Activated CD4-positive, alpha-beta T cell treated with anti-CD3 and anti-CD28 coated beads for 36 hours (primary cell): ENCODE measurements around the gene COMMD2. TPM values are rescaled to one million over a fixed set of nuclear protein-coding genes. Genes with fewer than 3 reads are reported as not detected.

Source experiments
- ATAC-seq: fragments of 200-7000 bp; cut with Tn5 transposase; one replicate; pipeline ENCODE4 v1.10.0; 2021; ENCODE audit warnings: mild to moderate bottlenecking, moderate library complexity
- CTCF ChIA-PET: fragments of 350-600 bp; sonication (Branson Sonifier 250); formaldehyde crosslinking; loops from one replicate; lab custom pipeline; 2021; ENCODE audit warnings: antibody characterized with exemption; lab: Charles Lee
- POLR2A ChIA-PET: fragments of 350-600 bp; sonication (Branson Sonifier 250); formaldehyde crosslinking; loops from one replicate; lab custom pipeline; 2021; ENCODE audit warnings: antibody characterized with exemption, inconsistent platforms; lab: Charles Lee
- DNase-seq: peaks from one replicate; pipeline ENCODE4 v3.0.0-alpha.2; 2020
- H3K27ac Mint-ChIP-seq: one replicate; pipeline ENCODE4 v1.8.0; 2021; ENCODE audit warnings: mixed read lengths
- H3K27me3 Mint-ChIP-seq: one replicate; pipeline ENCODE4 v1.8.0; 2021; ENCODE audit warnings: mixed read lengths
- H3K36me3 Mint-ChIP-seq: one replicate; pipeline ENCODE4 v1.8.0; 2021; ENCODE audit warnings: low read depth, mixed read lengths
- H3K4me1 Mint-ChIP-seq: one replicate; pipeline ENCODE4 v1.8.0; 2021; ENCODE audit warnings: mixed read lengths
- H3K4me3 Mint-ChIP-seq: one replicate; pipeline ENCODE4 v1.8.0; 2021; ENCODE audit warnings: mild to moderate bottlenecking, moderate library complexity, mixed read lengths
- H3K9me3 Mint-ChIP-seq: one replicate; pipeline ENCODE4 v1.8.0; 2021; ENCODE audit warnings: low read depth, mixed read lengths
- intact Hi-C, 2 experiments: fragments of 100-400 bp; cut with DNase I in 1 of 2; cut with micrococcal nuclease in 1 of 2; formaldehyde crosslinking; loops; one replicate each; pipeline versions ENCODE4 v1.14.2 to v1.15.1; 2022 to 2024; cut with DNase I, micrococcal nuclease
- total RNA-seq, 2 experiments: library from RNA; stranded (reverse); gene quantifications; one replicate each; pipeline ENCODE4 v1.2.3, GENCODE V29; 2021

Gene COMMD2
- 10 to 100 TPM; 29.4 to 29.5 TPM for total RNA-seq

- no peaks in the 10 kb centered on the region for H3K9me3 Mint-ChIP-seq
- peaks cover 25% of the 10 kb centered on the region for H3K4me1 Mint-ChIP-seq
- POLR2A ChIA-PET = no interaction called here
Measured at GRCh38 chr3:149752051-149752787, at the start of gene COMMD2. Gene COMMD2 (minus strand): TSS chr3:149752489. CDS start chr3:149752444, 45 bp downstream.

GRCh38 chr3:149801639-149802038, 49.4 kb upstream of the COMMD2 start:
- intact Hi-C loops = no loop called here
- DNase-seq = no peak
- CTCF ChIA-PET = interaction anchor here (1.3 kb wide), 1 partner anchor 36 kb away, joined by 6 read pairs; no protein-coding TSS in a partner anchor
- Mint-ChIP-seq H3K4me1 (no peaks in the 10 kb centered on the region), H3K27ac (no peak overlapping the region), H3K4me3 (no peak overlapping the region), H3K27me3 (peaks cover 18% of the 10 kb centered on the region), H3K9me3 (no peaks in the 10 kb centered on the region), H3K36me3 (no peaks in the 10 kb centered on the region)
- no peak for ATAC-seq
- POLR2A ChIA-PET = no interaction called here

More at GRCh38 chr3:149752051-149752787, at the start of gene COMMD2:
- peak within 1 kb of the TSS; percentile 95 for H3K4me3 Mint-ChIP-seq
- intact Hi-C loops = loop anchor here (1.0 to 5.0 kb wide), 7 partner anchors 60 to 760 kb away; partner anchors contain the start of genes GYG1 (in 1 of the 2), HPS3 (in 1 of the 2), PFN2 (in 1 of the 2) and RNF13 (in 1 of the 2)
- DNase-seq (peak; percentile 88), ATAC-seq (peak; percentile 100)
- no peaks in the 10 kb centered on the region for H3K27me3 Mint-ChIP-seq
- peak within 1 kb of the TSS; percentile 91 for H3K27ac Mint-ChIP-seq
- CTCF ChIA-PET = interaction anchor here (0.6 to 3.1 kb wide), 14 partner anchors 14 to 347 kb away, joined by 3 to 24 read pairs (median 3); partner anchors contain the start of gene WWTR1
- peaks cover 21% of the 10 kb centered on the region for H3K36me3 Mint-ChIP-seq

DNA sequence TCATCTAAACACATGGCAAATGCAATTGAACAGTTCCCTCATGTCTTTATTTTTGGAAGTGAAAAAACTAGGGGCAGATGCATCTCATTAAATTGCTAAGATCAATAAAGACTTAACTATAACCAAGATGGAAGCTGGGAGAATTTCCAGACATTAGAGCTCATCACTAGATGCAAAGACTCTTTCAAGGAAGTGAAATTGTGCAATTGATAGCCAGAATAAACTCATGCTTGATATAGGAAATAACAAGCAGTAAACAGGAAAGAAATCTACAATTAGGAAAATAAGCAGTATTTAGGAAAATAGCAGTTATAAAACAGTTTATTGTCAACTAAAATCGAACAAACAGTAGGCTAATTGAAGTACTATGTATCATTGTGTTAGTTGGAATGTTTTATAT, 48.9 kb upstream of the COMMD2 start:
- Mint-ChIP-seq H3K4me1 (no peaks in the 10 kb centered on the region), H3K9me3 (no peaks in the 10 kb centered on the region), H3K27me3 (peaks cover 14% of the 10 kb centered on the region), H3K4me3 (no peak overlapping the region), H3K36me3 (no peaks in the 10 kb centered on the region), H3K27ac (no peak overlapping the region)
- ChIA-PET POLR2A (no interaction called here), CTCF (interaction anchor here (0.6 to 1.3 kb wide), 2 partner anchors 35 to 387 kb away, joined by 3 to 6 read pairs; no protein-coding TSS in a partner anchor)
- no peak for ATAC-seq
- no peak for DNase-seq
- intact Hi-C loops = no loop called here

- no peaks in the 10 kb centered on the region for H3K36me3 Mint-ChIP-seq
- H3K27me3 Mint-ChIP-seq = peaks cover 13% of the 10 kb centered on the region
- POLR2A ChIA-PET = no interaction called here
- no peak overlapping the region for H3K4me3 Mint-ChIP-seq
- H3K9me3 Mint-ChIP-seq = no peaks in the 10 kb centered on the region
- no peaks in the 10 kb centered on the region for H3K4me1 Mint-ChIP-seq
- CTCF ChIA-PET = interaction anchor here (0.6 to 0.7 kb wide), 2 partner anchors 19 to 388 kb away, joined by 3 to 4 read pairs; no protein-coding TSS in a partner anchor
- no peak overlapping the region for H3K27ac Mint-ChIP-seq
- intact Hi-C loops = no loop called here
- DNase-seq (no peak), ATAC-seq (no peak)
Measured at GRCh38 chr3:149800693-149801092, 48.4 kb upstream of the COMMD2 start.

- no peak for ATAC-seq
- Mint-ChIP-seq H3K9me3 (no peaks in the 10 kb centered on the region), H3K27me3 (peaks cover 18% of the 10 kb centered on the region), H3K27ac (no peak overlapping the region), H3K36me3 (no peaks in the 10 kb centered on the region), H3K4me1 (no peaks in the 10 kb centered on the region), H3K4me3 (no peak overlapping the region)
- no peak for DNase-seq
- ChIA-PET POLR2A (no interaction called here), CTCF (no interaction called here)
- intact Hi-C loops = no loop called here
Measured at GRCh38 chr3:149796026-149796425, 43.7 kb upstream of the COMMD2 start.

- ChIA-PET CTCF (interaction anchor here (0.7 to 2.4 kb wide), 2 partner anchors 18 to 27 kb away, joined by 3 to 7 read pairs; no protein-coding TSS in a partner anchor), POLR2A (no interaction called here)
- H3K27me3 Mint-ChIP-seq = peaks cover 13% of the 10 kb centered on the region
- H3K27ac Mint-ChIP-seq = no peak within 1 kb of the TSS
- no peak for DNase-seq
- no peak for ATAC-seq
- H3K9me3 Mint-ChIP-seq = no peaks in the 10 kb centered on the region
- no peaks in the 10 kb centered on the region for H3K4me1 Mint-ChIP-seq
- no peak within 1 kb of the TSS for H3K4me3 Mint-ChIP-seq
- intact Hi-C loops = no loop called here
- H3K36me3 Mint-ChIP-seq = no peaks in the 10 kb centered on the region
Measured at GRCh38 chr3:149792452-149793270, 40.4 kb upstream of the COMMD2 start, which contains the start of gene ANKUB1. Gene ANKUB1 (minus strand): TSS chr3:149792554. CDS start chr3:149792366, 188 bp downstream.

GRCh38 chr3:149790698-149791097, 38.4 kb upstream of the COMMD2 start:
- no peak overlapping the region for H3K27ac Mint-ChIP-seq
- H3K36me3 Mint-ChIP-seq = no peaks in the 10 kb centered on the region

DNA sequence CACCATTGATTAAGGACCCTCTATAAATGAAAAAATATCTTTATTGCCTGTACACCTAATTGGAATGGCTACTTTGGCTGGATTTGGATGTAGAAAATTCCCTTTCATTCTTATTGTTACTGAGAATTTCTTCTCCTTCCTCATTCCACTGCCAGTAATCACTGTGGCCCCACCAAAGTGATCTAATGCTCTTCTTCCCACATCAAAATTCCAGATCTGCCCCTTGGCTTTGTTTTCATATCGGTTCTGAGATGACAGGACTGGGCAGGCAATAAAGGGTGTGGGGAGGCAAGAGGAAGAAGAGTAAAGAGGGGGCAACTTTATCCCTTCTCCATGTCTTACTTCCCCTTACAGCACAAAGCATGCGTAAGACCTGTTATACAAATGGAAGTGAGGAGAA, 38.0 kb upstream of the COMMD2 start:
- POLR2A ChIA-PET = no interaction called here
- Mint-ChIP-seq H3K27ac (no peak overlapping the region), H3K4me3 (no peak overlapping the region), H3K4me1 (no peaks in the 10 kb centered on the region), H3K9me3 (no peaks in the 10 kb centered on the region), H3K36me3 (no peaks in the 10 kb centered on the region), H3K27me3 (peaks cover 20% of the 10 kb centered on the region)
- intact Hi-C loops = no loop called here
- DNase-seq (no peak), ATAC-seq (no peak)
- CTCF ChIA-PET = no interaction called here

More at GRCh38 chr3:149790698-149791097, 38.4 kb upstream of the COMMD2 start:
- intact Hi-C loops = no loop called here
- peaks cover 20% of the 10 kb centered on the region for H3K27me3 Mint-ChIP-seq
- CTCF ChIA-PET = interaction anchor here (1.0 kb wide), 2 partner anchors 17 to 18 kb away, joined by 3 read pairs; no protein-coding TSS in a partner anchor
- ATAC-seq (no peak), DNase-seq (no peak)
- no peaks in the 10 kb centered on the region for H3K4me1 Mint-ChIP-seq
- no peaks in the 10 kb centered on the region for H3K9me3 Mint-ChIP-seq
- POLR2A ChIA-PET = no interaction called here
- H3K4me3 Mint-ChIP-seq = no peak overlapping the region

DNA sequence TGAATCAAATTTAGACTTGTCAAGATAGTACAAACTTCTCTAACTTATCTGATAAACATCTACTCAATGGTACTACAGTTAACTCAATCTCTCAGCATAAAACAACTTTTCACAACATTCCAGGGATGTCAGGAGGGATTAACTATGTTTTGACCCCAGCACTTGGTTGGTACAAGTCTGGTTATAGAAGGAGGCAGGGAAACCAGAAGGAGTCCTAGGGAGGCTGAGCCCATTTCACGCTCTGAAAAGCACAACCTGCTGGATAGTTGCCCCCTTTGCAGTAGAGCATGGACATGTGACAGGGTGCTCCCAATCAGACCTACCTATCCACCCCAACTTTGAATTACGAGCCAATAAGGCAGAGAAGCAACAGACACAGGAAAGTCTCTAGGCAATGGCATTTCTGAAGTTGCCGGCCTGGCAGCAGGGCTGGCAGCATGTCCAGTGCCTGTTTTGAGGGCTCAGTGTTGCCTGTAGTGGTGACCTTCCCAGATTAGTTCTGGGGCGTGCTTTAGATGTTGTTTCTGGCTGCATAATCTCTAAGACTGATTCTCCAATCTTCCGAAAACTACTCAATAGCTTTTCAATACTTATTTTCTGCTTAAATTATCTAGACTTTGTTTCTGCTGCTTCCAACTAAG, 31.9 kb upstream of the COMMD2 start:
- Mint-ChIP-seq H3K4me1 (no peaks in the 10 kb centered on the region), H3K4me3 (no peak overlapping the region), H3K9me3 (no peaks in the 10 kb centered on the region), H3K27me3 (peaks cover 7% of the 10 kb centered on the region), H3K36me3 (no peaks in the 10 kb centered on the region), H3K27ac (no peak overlapping the region)
- ATAC-seq = no peak
- DNase-seq = no peak
- intact Hi-C loops = no loop called here
- ChIA-PET CTCF (no interaction called here), POLR2A (no interaction called here)

DNA sequence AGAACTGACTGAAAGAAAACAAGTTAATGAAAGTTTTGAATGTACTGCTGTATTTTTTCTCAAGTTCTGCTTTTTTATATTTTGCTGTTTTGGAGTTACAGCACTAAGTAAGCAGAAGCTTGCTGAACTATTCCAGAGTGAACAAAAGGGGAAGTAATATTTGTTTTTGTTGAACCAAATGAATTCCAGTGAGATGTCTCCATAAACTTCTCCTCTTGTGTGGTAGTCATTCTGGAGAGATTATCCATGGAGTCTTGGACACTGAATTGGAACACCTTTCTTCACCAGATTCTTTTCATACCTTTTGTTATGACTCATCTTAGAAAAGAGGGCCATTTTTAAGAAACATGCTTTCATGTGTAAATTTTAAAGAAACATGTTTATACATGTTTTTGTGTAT, 31.3 kb upstream of the COMMD2 start:
- intact Hi-C loops = no loop called here
- ChIA-PET POLR2A (no interaction called here), CTCF (no interaction called here)

GRCh38 chr3:149781741-149782140, 29.5 kb upstream of the COMMD2 start:
- intact Hi-C loops = no loop called here
- Mint-ChIP-seq H3K9me3 (no peaks in the 10 kb centered on the region), H3K36me3 (no peaks in the 10 kb centered on the region), H3K4me1 (no peaks in the 10 kb centered on the region), H3K4me3 (no peak overlapping the region), H3K27me3 (peaks cover 9% of the 10 kb centered on the region), H3K27ac (no peak overlapping the region)
- ChIA-PET CTCF (interaction anchor here (0.8 to 1.6 kb wide), 2 partner anchors 10 to 26 kb away, joined by 3 to 8 read pairs; no protein-coding TSS in a partner anchor), POLR2A (no interaction called here)
- DNase-seq (no peak), ATAC-seq (no peak)

More for the DNA sequence above, 31.3 kb upstream of the COMMD2 start:
- no peak for DNase-seq
- H3K36me3 Mint-ChIP-seq = no peaks in the 10 kb centered on the region
- no peak overlapping the region for H3K4me3 Mint-ChIP-seq
- H3K27me3 Mint-ChIP-seq = peaks cover 7% of the 10 kb centered on the region
- no peaks in the 10 kb centered on the region for H3K9me3 Mint-ChIP-seq
- ATAC-seq = no peak
- no peak overlapping the region for H3K27ac Mint-ChIP-seq
- H3K4me1 Mint-ChIP-seq = no peaks in the 10 kb centered on the region
